Measurements from ENCODE around the gene BMERB1. TPM values are rescaled to one million over a fixed set of nuclear protein-coding genes. Genes with fewer than 3 reads are reported as not detected.

BMERB1 gene
- total RNA-seq, 1 experiment from 2014 or later, result 13.6 TPM

DNA sequence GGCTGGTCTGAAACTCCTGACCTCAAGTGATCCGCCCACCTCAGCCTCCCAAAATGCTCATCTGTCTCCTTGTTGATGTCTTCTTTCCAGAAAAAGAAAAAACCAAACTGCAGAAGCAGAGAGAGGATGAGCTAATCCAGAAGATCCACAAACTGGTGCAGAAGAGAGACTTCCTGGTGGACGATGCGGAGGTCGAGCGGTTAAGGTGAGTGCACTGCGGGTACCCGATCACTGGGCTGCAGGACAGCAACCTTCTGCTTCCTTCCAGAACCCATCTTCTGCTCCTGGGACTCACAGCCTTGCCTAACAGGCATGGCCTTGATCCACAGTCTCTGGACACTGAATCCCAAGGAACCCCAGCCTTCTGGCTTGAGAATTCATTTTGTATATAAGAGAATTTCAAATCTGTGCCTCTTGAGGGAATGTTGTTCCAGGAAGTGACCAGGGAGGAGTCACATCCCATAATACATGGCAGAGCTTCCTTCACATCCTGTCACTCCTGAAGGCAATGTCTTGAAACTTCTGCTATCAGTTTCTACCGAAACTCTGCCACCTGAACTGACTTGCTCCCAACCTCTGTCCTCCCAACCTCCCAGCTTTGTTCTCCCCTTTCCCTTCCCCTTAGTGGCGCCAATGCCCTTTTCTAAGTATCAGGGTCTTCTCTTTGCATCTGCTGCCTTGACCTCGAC is 146.9 kb downstream of the BMERB1 start (continued):
- TF ChIP-seq, protein P1, sequence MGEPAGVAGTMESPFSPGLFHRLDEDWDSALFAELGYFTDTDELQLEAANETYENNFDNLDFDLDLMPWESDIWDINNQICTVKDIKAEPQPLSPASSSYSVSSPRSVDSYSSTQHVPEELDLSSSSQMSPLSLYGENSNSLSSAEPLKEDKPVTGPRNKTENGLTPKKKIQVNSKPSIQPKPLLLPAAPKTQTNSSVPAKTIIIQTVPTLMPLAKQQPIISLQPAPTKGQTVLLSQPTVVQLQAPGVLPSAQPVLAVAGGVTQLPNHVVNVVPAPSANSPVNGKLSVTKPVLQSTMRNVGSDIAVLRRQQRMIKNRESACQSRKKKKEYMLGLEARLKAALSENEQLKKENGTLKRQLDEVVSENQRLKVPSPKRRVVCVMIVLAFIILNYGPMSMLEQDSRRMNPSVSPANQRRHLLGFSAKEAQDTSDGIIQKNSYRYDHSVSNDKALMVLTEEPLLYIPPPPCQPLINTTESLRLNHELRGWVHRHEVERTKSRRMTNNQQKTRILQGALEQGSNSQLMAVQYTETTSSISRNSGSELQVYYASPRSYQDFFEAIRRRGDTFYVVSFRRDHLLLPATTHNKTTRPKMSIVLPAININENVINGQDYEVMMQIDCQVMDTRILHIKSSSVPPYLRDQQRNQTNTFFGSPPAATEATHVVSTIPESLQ (CRISPR knock-in tag; IDR thresholded peaks at IDR 0.05), result no peak

DNA sequence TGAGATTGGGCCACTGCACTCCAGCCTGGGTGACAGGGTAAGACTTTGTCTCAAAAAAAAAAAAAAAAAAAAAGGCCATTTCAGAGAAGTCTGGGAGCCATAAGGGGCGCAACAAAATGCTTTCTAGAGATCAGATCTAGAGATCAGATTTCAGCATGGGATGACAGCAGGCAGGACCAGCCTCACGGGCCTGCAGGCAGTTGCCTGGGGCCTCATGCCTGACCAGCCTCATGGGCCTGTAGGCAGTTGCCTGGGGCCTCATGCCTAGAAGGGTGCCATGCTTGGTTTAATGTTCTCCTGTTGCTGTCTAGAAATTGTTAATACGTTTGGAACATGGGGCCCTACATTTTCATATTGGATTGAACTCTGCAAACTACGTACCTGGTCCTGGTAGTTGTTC is 149.1 kb downstream of the BMERB1 start:
- TF ChIP-seq, protein P2, sequence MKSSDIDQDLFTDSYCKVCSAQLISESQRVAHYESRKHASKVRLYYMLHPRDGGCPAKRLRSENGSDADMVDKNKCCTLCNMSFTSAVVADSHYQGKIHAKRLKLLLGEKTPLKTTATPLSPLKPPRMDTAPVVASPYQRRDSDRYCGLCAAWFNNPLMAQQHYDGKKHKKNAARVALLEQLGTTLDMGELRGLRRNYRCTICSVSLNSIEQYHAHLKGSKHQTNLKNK (CRISPR knock-in tag; IDR thresholded peaks at IDR 0.05), result no peak
- TF ChIP-seq ESRRA (CRISPR knock-in tag; IDR thresholded peaks at IDR 0.05; ENCODE audit: borderline replicate concordance) (no peak), KAT7 (CRISPR knock-in tag; IDR thresholded peaks at IDR 0.05; ENCODE audit: borderline replicate concordance) (no peak), ZNF396 (CRISPR knock-in tag; IDR thresholded peaks at IDR 0.05; ENCODE audit: borderline replicate concordance) (no peak), GRHL2 (CRISPR knock-in tag; IDR thresholded peaks at IDR 0.05; ENCODE audit: insufficient replicate concordance, severe bottlenecking) (no peak), NR3C1 (CRISPR knock-in tag; conservative IDR thresholded peaks at IDR 0.05; ENCODE audit: low read depth) (no peak), ZNF317 (CRISPR knock-in tag; IDR thresholded peaks at IDR 0.05; ENCODE audit: borderline replicate concordance, low read depth) (no peak), NFYB (CRISPR knock-in tag; conservative IDR thresholded peaks at IDR 0.05; ENCODE audit: low read depth) (no peak), RORB (CRISPR knock-in tag; IDR thresholded peaks at IDR 0.05) (no peak), ZNF423 (CRISPR knock-in tag; IDR thresholded peaks at IDR 0.05) (no peak), NFATC4 (CRISPR knock-in tag; IDR thresholded peaks at IDR 0.05) (no peak)
- TF ChIP-seq, protein P1 (CRISPR knock-in tag; IDR thresholded peaks at IDR 0.05), result no peak
- TF ChIP-seq, protein P3, sequence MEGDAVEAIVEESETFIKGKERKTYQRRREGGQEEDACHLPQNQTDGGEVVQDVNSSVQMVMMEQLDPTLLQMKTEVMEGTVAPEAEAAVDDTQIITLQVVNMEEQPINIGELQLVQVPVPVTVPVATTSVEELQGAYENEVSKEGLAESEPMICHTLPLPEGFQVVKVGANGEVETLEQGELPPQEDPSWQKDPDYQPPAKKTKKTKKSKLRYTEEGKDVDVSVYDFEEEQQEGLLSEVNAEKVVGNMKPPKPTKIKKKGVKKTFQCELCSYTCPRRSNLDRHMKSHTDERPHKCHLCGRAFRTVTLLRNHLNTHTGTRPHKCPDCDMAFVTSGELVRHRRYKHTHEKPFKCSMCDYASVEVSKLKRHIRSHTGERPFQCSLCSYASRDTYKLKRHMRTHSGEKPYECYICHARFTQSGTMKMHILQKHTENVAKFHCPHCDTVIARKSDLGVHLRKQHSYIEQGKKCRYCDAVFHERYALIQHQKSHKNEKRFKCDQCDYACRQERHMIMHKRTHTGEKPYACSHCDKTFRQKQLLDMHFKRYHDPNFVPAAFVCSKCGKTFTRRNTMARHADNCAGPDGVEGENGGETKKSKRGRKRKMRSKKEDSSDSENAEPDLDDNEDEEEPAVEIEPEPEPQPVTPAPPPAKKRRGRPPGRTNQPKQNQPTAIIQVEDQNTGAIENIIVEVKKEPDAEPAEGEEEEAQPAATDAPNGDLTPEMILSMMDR (IDR thresholded peaks at IDR 0.05), result no peak
- TF ChIP-seq, protein P4, sequence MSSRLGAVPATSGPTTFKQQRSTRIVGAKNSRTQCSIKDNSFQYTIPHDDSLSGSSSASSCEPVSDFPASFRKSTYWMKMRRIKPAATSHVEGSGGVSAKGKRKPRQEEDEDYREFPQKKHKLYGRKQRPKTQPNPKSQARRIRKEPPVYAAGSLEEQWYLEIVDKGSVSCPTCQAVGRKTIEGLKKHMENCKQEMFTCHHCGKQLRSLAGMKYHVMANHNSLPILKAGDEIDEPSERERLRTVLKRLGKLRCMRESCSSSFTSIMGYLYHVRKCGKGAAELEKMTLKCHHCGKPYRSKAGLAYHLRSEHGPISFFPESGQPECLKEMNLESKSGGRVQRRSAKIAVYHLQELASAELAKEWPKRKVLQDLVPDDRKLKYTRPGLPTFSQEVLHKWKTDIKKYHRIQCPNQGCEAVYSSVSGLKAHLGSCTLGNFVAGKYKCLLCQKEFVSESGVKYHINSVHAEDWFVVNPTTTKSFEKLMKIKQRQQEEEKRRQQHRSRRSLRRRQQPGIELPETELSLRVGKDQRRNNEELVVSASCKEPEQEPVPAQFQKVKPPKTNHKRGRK (CRISPR knock-in tag; IDR thresholded peaks at IDR 0.05; ENCODE audit: borderline replicate concordance), result no peak
- TF ChIP-seq, protein P5, sequence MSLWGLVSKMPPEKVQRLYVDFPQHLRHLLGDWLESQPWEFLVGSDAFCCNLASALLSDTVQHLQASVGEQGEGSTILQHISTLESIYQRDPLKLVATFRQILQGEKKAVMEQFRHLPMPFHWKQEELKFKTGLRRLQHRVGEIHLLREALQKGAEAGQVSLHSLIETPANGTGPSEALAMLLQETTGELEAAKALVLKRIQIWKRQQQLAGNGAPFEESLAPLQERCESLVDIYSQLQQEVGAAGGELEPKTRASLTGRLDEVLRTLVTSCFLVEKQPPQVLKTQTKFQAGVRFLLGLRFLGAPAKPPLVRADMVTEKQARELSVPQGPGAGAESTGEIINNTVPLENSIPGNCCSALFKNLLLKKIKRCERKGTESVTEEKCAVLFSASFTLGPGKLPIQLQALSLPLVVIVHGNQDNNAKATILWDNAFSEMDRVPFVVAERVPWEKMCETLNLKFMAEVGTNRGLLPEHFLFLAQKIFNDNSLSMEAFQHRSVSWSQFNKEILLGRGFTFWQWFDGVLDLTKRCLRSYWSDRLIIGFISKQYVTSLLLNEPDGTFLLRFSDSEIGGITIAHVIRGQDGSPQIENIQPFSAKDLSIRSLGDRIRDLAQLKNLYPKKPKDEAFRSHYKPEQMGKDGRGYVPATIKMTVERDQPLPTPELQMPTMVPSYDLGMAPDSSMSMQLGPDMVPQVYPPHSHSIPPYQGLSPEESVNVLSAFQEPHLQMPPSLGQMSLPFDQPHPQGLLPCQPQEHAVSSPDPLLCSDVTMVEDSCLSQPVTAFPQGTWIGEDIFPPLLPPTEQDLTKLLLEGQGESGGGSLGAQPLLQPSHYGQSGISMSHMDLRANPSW (CRISPR knock-in tag; conservative IDR thresholded peaks at IDR 0.05; ENCODE audit: low read depth), result no peak
- TF ChIP-seq, protein P6, sequence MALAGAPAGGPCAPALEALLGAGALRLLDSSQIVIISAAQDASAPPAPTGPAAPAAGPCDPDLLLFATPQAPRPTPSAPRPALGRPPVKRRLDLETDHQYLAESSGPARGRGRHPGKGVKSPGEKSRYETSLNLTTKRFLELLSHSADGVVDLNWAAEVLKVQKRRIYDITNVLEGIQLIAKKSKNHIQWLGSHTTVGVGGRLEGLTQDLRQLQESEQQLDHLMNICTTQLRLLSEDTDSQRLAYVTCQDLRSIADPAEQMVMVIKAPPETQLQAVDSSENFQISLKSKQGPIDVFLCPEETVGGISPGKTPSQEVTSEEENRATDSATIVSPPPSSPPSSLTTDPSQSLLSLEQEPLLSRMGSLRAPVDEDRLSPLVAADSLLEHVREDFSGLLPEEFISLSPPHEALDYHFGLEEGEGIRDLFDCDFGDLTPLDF (CRISPR knock-in tag; IDR thresholded peaks at IDR 0.05), result no peak
- TF ChIP-seq, protein P7, sequence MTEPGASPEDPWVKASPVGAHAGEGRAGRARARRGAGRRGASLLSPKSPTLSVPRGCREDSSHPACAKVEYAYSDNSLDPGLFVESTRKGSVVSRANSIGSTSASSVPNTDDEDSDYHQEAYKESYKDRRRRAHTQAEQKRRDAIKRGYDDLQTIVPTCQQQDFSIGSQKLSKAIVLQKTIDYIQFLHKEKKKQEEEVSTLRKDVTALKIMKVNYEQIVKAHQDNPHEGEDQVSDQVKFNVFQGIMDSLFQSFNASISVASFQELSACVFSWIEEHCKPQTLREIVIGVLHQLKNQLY (CRISPR knock-in tag; IDR thresholded peaks at IDR 0.05), result no peak
- TF ChIP-seq, protein P8, sequence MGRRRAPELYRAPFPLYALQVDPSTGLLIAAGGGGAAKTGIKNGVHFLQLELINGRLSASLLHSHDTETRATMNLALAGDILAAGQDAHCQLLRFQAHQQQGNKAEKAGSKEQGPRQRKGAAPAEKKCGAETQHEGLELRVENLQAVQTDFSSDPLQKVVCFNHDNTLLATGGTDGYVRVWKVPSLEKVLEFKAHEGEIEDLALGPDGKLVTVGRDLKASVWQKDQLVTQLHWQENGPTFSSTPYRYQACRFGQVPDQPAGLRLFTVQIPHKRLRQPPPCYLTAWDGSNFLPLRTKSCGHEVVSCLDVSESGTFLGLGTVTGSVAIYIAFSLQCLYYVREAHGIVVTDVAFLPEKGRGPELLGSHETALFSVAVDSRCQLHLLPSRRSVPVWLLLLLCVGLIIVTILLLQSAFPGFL (CRISPR knock-in tag; IDR thresholded peaks at IDR 0.05; ENCODE audit: borderline replicate concordance), result no peak
- Mint-ChIP-seq H3K4me1 (no peaks in the 10 kb centered on the region), H3K9me3 (peaks cover 34% of the 10 kb centered on the region), H3K4me3 (no peak overlapping the region), H3K27me3 (ENCODE audit: low read depth) (no peaks in the 10 kb centered on the region), H3K36me3 (peaks cover 44% of the 10 kb centered on the region), H3K27ac (no peak overlapping the region)
- DNase-seq (ENCODE audit: low spot score) (no peak), ATAC-seq (no peak)
- POLR2A ChIA-PET, result interaction anchor here (0.6 kb wide), 1 partner anchor 227 kb away, joined by 3 read pairs; no protein-coding TSS in a partner anchor
- CTCF ChIA-PET, result interaction anchor here (0.6 kb wide), 1 partner anchor 123 kb away, joined by 3 read pairs; no protein-coding TSS in a partner anchor
